GM18526 (cell line): ENCODE measurements around the gene KIRREL1.

Source experiments
- POLR2A ChIP-seq: IDR thresholded peaks from 3 replicates; pipeline ENCODE4 v1.6.1; 2011; ENCODE audit not compliant: insufficient read length; ENCODE audit errors: extremely low read depth

Gene KIRREL1

GRCh38 chr1:158058237-158058985 is 65.0 kb downstream of the KIRREL1 start:
- no peak for TF ChIP-seq POLR2A

- TF ChIP-seq POLR2A, result no peak
Measured at GRCh38 chr1:158059984-158060383, 66.5 kb downstream of the KIRREL1 start.

GRCh38 chr1:158062174-158062573 is 68.7 kb downstream of the KIRREL1 start:
- no peak for TF ChIP-seq POLR2A

GRCh38 chr1:158067662-158068061 is 74.2 kb downstream of the KIRREL1 start:
- no peak for TF ChIP-seq POLR2A

- no peak for TF ChIP-seq POLR2A
Measured at GRCh38 chr1:158068918-158069317, 75.5 kb downstream of the KIRREL1 start.

GRCh38 chr1:158071138-158071537 is 77.7 kb downstream of the KIRREL1 start:
- no peak for TF ChIP-seq POLR2A

- TF ChIP-seq POLR2A, result no peak
Measured at GRCh38 chr1:158075078-158075477, 81.6 kb downstream of the KIRREL1 start.

GRCh38 chr1:158076441-158076840 is 83.0 kb downstream of the KIRREL1 start:
- no peak for TF ChIP-seq POLR2A

GRCh38 chr1:158077411-158078256 is 84.2 kb downstream of the KIRREL1 start:
- TF ChIP-seq POLR2A, result no peak

GRCh38 chr1:158078569-158079080 is 85.2 kb downstream of the KIRREL1 start:
- TF ChIP-seq POLR2A, result no peak

- no peak for TF ChIP-seq POLR2A
Measured at GRCh38 chr1:158080066-158080465, 86.6 kb downstream of the KIRREL1 start.

GRCh38 chr1:158084336-158084735 is 90.9 kb downstream of the KIRREL1 start:
- TF ChIP-seq POLR2A, result no peak

- TF ChIP-seq POLR2A, result no peak
Measured at GRCh38 chr1:158084747-158085146, 91.3 kb downstream of the KIRREL1 start.

- TF ChIP-seq POLR2A, result no peak
Measured at GRCh38 chr1:158087320-158087927, 94.0 kb downstream of the KIRREL1 start.

GRCh38 chr1:158089476-158089875 is 96.0 kb downstream of the KIRREL1 start:
- no peak for TF ChIP-seq POLR2A
